Measurements from ENCODE around the gene ADAM12.

The ADAM12 gene

DNA sequence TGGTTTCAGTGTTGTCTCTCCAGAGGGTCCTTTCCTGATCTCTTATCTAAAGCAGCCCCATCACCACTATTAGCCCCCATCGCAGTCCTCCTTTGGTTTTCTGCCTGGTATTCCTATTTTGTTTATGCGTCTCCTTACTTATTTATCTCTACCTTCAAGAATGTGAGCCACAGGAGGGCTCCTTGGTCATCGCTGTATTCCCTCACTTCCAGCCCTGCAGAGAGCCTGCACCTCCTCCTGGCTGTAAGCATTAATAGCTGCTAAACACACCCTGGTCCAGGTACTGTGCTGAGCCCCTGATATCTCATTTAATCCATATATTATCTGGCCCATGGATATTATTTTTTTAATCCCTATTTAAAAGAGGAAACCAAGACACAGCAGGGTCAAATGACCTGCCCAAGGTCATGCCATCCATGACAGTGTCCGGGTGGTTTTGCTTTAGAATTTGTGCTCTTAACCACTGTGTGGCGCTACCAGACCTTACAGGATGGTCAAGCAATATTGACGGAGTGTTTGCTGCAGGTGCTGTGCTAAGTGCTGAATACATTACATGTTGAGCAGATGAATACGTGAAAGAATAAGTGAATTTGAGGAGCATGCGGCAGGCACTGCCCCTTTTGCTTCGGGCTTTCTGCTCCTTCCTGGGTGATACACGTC is 227.2 kb downstream of the ADAM12 start:
- peak; percentile 54 for TF ChIP-seq CTCF (conservative IDR thresholded peaks at IDR 0.05; ENCODE audit: control insufficient read depth, insufficient read depth, low read depth, low read length)
- DNase-seq (ENCODE audit: low read depth): peak; percentile 68
- H3K4me3 ChIP-seq (ENCODE audit: control insufficient read depth, low read depth, low read length): no peak overlapping the region

DNA sequence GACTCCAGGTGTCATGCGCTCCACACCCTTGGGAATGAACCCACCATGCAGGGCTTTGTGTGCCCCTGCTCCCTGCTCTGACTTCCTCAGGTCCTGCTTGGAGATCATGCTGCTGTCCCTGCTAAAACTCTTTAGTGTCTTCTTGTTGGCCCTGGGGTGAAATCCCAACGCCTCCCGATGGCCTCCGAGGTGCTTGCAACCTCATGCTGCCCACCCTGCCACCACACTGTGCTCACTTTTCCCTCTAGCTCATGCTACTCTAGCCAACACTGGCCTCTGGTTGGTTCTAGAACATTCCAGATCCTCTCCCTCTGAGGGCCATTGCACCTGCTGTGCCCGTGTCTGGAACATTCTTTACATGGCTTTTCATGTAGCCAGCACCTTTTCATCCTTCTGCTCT is 227.7 kb downstream of the ADAM12 start:
- DNase-seq (ENCODE audit: low read depth): no peak
- H3K4me3 ChIP-seq (ENCODE audit: control insufficient read depth, low read depth, low read length): no peak overlapping the region
- no peak for TF ChIP-seq CTCF (conservative IDR thresholded peaks at IDR 0.05; ENCODE audit: control insufficient read depth, insufficient read depth, low read depth, low read length)

- no peak for TF ChIP-seq CTCF (conservative IDR thresholded peaks at IDR 0.05; ENCODE audit: control insufficient read depth, insufficient read depth, low read depth, low read length)
- DNase-seq (ENCODE audit: low read depth): no peak
- H3K4me3 ChIP-seq (ENCODE audit: control insufficient read depth, low read depth, low read length): no peak overlapping the region
Measured at GRCh38 chr10:126158133-126158892, 230.0 kb downstream of the ADAM12 start.

GRCh38 chr10:126157189-126157588 is 231.1 kb downstream of the ADAM12 start:
- no peak for DNase-seq (ENCODE audit: low read depth)
- TF ChIP-seq CTCF (conservative IDR thresholded peaks at IDR 0.05; ENCODE audit: control insufficient read depth, insufficient read depth, low read depth, low read length): no peak
- no peak overlapping the region for H3K4me3 ChIP-seq (ENCODE audit: control insufficient read depth, low read depth, low read length)

- no peak overlapping the region for H3K4me3 ChIP-seq (ENCODE audit: control insufficient read depth, low read depth, low read length)
- no peak for DNase-seq (ENCODE audit: low read depth)
- no peak for TF ChIP-seq CTCF (conservative IDR thresholded peaks at IDR 0.05; ENCODE audit: control insufficient read depth, insufficient read depth, low read depth, low read length)
Measured at GRCh38 chr10:126156503-126156902, 231.8 kb downstream of the ADAM12 start.

GRCh38 chr10:126156012-126156411 is 232.3 kb downstream of the ADAM12 start:
- TF ChIP-seq CTCF (conservative IDR thresholded peaks at IDR 0.05; ENCODE audit: control insufficient read depth, insufficient read depth, low read depth, low read length): no peak
- DNase-seq (ENCODE audit: low read depth): no peak
- H3K4me3 ChIP-seq (ENCODE audit: control insufficient read depth, low read depth, low read length): no peak overlapping the region

All from fibroblast of mammary gland (primary cell).